Neural cell (in vitro differentiated cells): ENCODE measurements around the gene FSCN2.
"Not testable (repeated sequence)": the region's sequence is repeated elsewhere in the genome, so short reads cannot be mapped to it uniquely, and the experiment has no call there.

Source experiments
- CTCF ChIP-seq: fragments of 450-650 bp; IDR thresholded peaks from 2 replicates; pipeline ENCODE4 v1.5.1; 2014; ENCODE audit warnings: antibody characterized with exemption, mild to moderate bottlenecking, moderate library complexity; ENCODE audit not compliant: poor library complexity, severe bottlenecking
- EP300 ChIP-seq: fragments of 450-650 bp; conservative IDR thresholded peaks from 2 replicates; pipeline ENCODE4 v1.6.1; 2014; ENCODE audit warnings: antibody characterized with exemption, mild to moderate bottlenecking, moderate library complexity; ENCODE audit not compliant: poor library complexity, severe bottlenecking
- EZH2 ChIP-seq: fragments of 200-600, 300-800 bp; shearing (Covaris generic), sonication (generic); IDR thresholded peaks from 2 replicates; pipeline ENCODE4 v1.6.1; 2014; ENCODE audit warnings: antibody characterized with exemption, low read length, borderline replicate concordance, mild to moderate bottlenecking; ENCODE audit not compliant: insufficient read depth, poor library complexity, severe bottlenecking
- MXI1 ChIP-seq: fragments of 450-650 bp; conservative IDR thresholded peaks from 2 replicates; pipeline ENCODE4 v1.6.1; 2014; ENCODE audit warnings: antibody characterized with exemption, mild to moderate bottlenecking; ENCODE audit not compliant: poor library complexity, severe bottlenecking
- POLR2AphosphoS5 ChIP-seq: IDR thresholded peaks from 2 replicates; pipeline ENCODE4 v1.6.1; 2012
- REST ChIP-seq: IDR thresholded peaks from 2 replicates; pipeline ENCODE4 v1.6.1; 2012; ENCODE audit warnings: borderline replicate concordance
- SMC3 ChIP-seq: fragments of 450-650 bp; conservative IDR thresholded peaks from 2 replicates; pipeline ENCODE4 v1.6.1; 2014; ENCODE audit warnings: antibody characterized with exemption, mild to moderate bottlenecking, moderate library complexity; ENCODE audit not compliant: poor library complexity
- TAF1 ChIP-seq: IDR thresholded peaks from 2 replicates; pipeline ENCODE4 v1.6.1; 2012; ENCODE audit warnings: low read depth

- not testable (repeated sequence) for TF ChIP-seq EP300, CTCF, MXI1, TAF1, REST, POLR2AphosphoS5, SMC3, EZH2
Observed at GRCh38 chr17:81531998-81532404, 3.8 kb downstream of the FSCN2 start.
